HG02642 (cell line): ENCODE measurements around the gene SASH3.

Experiments
- ATAC-seq: cut with Tn5 transposase; IDR thresholded peaks from one replicate; pipeline ENCODE4 v1.9.1; 2021; ENCODE audit warnings: mild to moderate bottlenecking; ENCODE audit not compliant: unreplicated experiment, poor library complexity

Gene SASH3

DNA sequence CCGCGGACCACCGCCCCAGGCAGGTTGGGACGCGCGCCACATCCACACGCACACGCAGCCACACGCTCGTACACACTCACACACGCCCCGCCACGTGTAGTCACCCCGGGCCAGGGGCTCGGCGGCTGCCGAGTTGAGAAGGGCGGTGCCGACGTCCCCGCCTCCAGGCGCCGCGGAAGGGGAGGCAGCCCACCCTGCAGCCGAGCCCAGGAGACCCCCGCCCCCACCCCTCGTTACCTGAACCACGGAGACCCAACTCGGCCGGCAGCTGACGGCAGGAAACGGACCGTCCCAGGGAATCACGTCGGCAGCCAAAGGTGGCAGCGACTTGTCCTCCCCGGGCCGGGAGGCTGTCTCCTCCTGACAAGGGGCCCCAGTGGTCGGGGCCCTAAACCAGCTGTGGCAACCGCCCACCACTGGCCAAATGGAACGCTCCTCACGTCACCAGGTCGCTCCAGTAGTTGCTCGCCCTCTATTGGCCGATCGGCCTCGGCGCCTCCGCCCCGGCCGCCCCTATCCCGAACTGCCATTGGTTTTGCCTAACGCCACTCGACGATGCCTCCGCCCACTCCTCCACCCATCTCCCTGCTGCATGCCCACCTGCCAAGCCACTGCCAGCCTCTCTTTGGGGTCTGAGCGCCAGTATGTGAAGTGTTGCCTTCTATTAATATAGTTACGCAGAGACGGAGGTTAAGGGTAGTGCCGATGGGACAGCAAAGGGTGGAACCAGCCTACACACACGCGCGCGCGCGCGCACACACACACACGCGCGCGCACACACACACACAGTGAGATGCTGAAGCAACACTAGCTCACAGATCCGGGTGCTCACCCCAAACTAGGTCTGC, 63.9 kb downstream of the SASH3 start, which contains the start of gene ZDHHC9:
Gene ZDHHC9, minus strand, starts transcription at position 428 of the 848 bp plus-strand sequence. CDS start 1,941 bp downstream, outside the sequence.
- peak; percentile 99 for ATAC-seq
